Natural killer cell (primary cell): ENCODE data around the gene IFI6. TPM values are rescaled to one million over a fixed set of nuclear protein-coding genes. Genes with fewer than 3 reads are reported as not detected.

Experiments used
- ATAC-seq, 3 donors: fragments of 150-1000 bp in 2 of 3; fragments of 200-7000 bp in 1 of 3; cut with Tn5 transposase; 1 replicate in 1 of 3; 2 replicates in 2 of 3; pipeline ENCODE4 v1.10.0; 2021; ENCODE audit warnings: mild to moderate bottlenecking in 2 of 3, moderate library complexity in 2 of 3
- DNase-seq, 2 donors: peaks; one replicate each; pipeline versions ENCODE4 v3.0.0 to v3.0.0-alpha.2; 2013 to 2021; ENCODE audit warnings: mixed read lengths in 1 of 2
- H3K27ac ChIP-seq: one replicate; pipeline ENCODE4 v1.5.1; 2013; ENCODE audit warnings: mild to moderate bottlenecking, low read length
- H3K27me3 ChIP-seq: one replicate; pipeline ENCODE4 v1.6.1; 2013; ENCODE audit warnings: low read length; ENCODE audit not compliant: control insufficient read depth, insufficient read depth
- H3K36me3 ChIP-seq: one replicate; pipeline ENCODE4 v1.6.1; 2013; ENCODE audit warnings: low read length; ENCODE audit not compliant: control insufficient read depth, insufficient read depth
- H3K4me1 ChIP-seq: one replicate; pipeline ENCODE4 v1.6.1; 2013; ENCODE audit warnings: low read length; ENCODE audit not compliant: control insufficient read depth, insufficient read depth
- H3K4me3 ChIP-seq: one replicate; pipeline ENCODE4 v1.5.1; 2013; ENCODE audit warnings: low read length
- H3K9me3 ChIP-seq: one replicate; pipeline ENCODE4 v1.6.1; 2013; ENCODE audit warnings: low read length; ENCODE audit not compliant: control insufficient read depth, insufficient read depth
- H3K27ac Mint-ChIP-seq, 2 donors: one replicate each; pipeline ENCODE4 v1.8.0; 2022; ENCODE audit warnings: mild to moderate bottlenecking in 2 of 2, mixed read lengths in 2 of 2, moderate library complexity in 1 of 2
- H3K27me3 Mint-ChIP-seq, 2 donors: one replicate each; pipeline ENCODE4 v1.8.0; 2022; ENCODE audit warnings: low read depth in 2 of 2, mixed read lengths in 2 of 2
- H3K36me3 Mint-ChIP-seq: one replicate; pipeline ENCODE4 v1.8.0; 2022; ENCODE audit warnings: mixed read lengths
- H3K4me1 Mint-ChIP-seq, 2 donors: one replicate each; pipeline ENCODE4 v1.8.0; 2022; ENCODE audit warnings: mixed read lengths in 2 of 2
- H3K4me3 Mint-ChIP-seq: one replicate; pipeline ENCODE4 v1.8.0; 2022; ENCODE audit warnings: mild to moderate bottlenecking, moderate library complexity, mixed read lengths
- H3K9me3 Mint-ChIP-seq, 2 donors: one replicate each; pipeline ENCODE4 v1.8.0; 2022; ENCODE audit warnings: mixed read lengths in 2 of 2
- WGBS: methylation state at CpG from one replicate; pipeline ENCODE4 v1.1.7; 2013; ENCODE audit warnings: missing lambda C conversion rate; ENCODE audit not compliant: insufficient coverage; 5-methylcytosine and 5-hydroxymethylcytosine counted together
- intact Hi-C: fragments of 100-400 bp; cut with micrococcal nuclease; formaldehyde crosslinking; loops from one replicate; pipeline ENCODE4 v1.14.2; 2022
- total RNA-seq, 4 donors: library from RNA; stranded (reverse); fragments of 120-200 nt in 1 of 4; gene quantifications; one replicate each; pipeline versions ENCODE4 v1.2.3 to v1.2.4, GENCODE V29; 2013 to 2022
- TF ChIP-seq, protein P1 (sequence below): fragments of 200-600 bp; IDR thresholded peaks from one replicate; pipeline ENCODE4 v1.8.0; 2022; ENCODE audit warnings: antibody characterized with exemption

IFI6 gene
- total RNA-seq, 3 donors from 2014 or later (not counting 1 experiment from before 2014, with no cell fraction given): 26.7 to 36.0 (median 34.8) TPM

- TF ChIP-seq, protein P1, sequence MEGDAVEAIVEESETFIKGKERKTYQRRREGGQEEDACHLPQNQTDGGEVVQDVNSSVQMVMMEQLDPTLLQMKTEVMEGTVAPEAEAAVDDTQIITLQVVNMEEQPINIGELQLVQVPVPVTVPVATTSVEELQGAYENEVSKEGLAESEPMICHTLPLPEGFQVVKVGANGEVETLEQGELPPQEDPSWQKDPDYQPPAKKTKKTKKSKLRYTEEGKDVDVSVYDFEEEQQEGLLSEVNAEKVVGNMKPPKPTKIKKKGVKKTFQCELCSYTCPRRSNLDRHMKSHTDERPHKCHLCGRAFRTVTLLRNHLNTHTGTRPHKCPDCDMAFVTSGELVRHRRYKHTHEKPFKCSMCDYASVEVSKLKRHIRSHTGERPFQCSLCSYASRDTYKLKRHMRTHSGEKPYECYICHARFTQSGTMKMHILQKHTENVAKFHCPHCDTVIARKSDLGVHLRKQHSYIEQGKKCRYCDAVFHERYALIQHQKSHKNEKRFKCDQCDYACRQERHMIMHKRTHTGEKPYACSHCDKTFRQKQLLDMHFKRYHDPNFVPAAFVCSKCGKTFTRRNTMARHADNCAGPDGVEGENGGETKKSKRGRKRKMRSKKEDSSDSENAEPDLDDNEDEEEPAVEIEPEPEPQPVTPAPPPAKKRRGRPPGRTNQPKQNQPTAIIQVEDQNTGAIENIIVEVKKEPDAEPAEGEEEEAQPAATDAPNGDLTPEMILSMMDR: no peak
- Histone ChIP-seq H3K9me3 (no peaks in the 10 kb centered on the region), H3K4me1 (peaks cover 65% of the 10 kb centered on the region), H3K27ac (peak overlapping the region; percentile 92), H3K4me3 (peak overlapping the region; percentile 36), H3K36me3 (no peaks in the 10 kb centered on the region), H3K27me3 (no peaks in the 10 kb centered on the region)
- 60% methylated on average over 10 of the region's 10 CpGs for WGBS
- intact Hi-C loops: no loop called here
- peak in 1 of 2 donors; percentile 59 for DNase-seq
- ATAC-seq: no peak
- H3K36me3 Mint-ChIP-seq: no peaks in the 10 kb centered on the region
- no peaks in the 10 kb centered on the region for H3K9me3 Mint-ChIP-seq
- peak overlapping the region; percentile 99 to 100 for H3K27ac Mint-ChIP-seq
- peaks cover 50 to 58% of the 10 kb centered on the region in 2 donors for H3K4me1 Mint-ChIP-seq
- H3K4me3 Mint-ChIP-seq: peak overlapping the region; percentile 90
- H3K27me3 Mint-ChIP-seq: no peaks in the 10 kb centered on the region
These were observed 11.6 kb downstream of the IFI6 start for GRCh38 chr1:27660300-27660835.

DNA sequence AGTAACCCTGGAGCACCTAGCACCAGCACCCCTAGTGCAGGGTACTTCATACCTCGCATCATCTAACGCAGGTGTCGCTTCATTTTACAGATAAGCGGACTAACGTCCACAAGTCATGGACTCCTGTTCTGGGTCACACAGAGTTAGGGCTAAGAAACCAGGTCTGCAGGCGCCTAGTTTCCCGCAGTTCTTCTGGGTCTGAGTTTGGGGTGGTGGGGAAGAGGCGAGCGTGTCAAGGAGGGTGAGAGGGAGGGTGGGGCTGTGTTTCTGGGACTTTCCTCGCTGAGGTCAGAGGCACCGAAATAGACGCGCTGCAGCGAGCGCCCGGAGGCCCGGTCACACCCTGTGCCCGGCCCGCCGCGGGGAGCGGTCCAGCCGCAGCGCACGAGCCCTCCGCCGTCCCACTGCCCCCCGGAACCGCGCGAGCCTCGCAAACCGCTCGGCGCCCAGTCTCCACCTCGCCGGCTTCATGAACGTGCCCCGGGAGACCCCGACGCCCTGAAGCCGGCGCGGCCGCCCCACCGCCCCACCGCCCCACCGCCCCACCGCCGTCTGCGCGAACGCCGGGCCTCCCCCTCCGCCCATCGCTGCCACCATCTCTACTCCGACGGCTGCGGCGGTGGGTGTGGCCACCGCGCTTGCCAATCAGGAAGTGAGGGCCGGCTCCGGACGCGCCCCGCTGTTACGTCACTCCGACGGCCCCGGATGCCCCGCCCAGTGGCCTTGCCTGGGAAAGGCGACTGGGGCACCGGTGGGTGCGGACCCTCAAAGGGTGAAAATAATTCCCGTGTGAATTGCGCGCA lies 12.3 kb downstream of the IFI6 start:
- Histone ChIP-seq H3K27me3 (no peaks in the 10 kb centered on the region), H3K4me1 (peaks cover 65% of the 10 kb centered on the region), H3K27ac (peak overlapping the region; percentile 92), H3K36me3 (no peaks in the 10 kb centered on the region), H3K4me3 (peak overlapping the region; percentile 36), H3K9me3 (no peaks in the 10 kb centered on the region)
- intact Hi-C loops: loop anchor here (1.0 kb wide), 2 partner anchors 15 to 26 kb away; no protein-coding TSS in a partner anchor
- TF ChIP-seq, protein P1: no peak
- Mint-ChIP-seq H3K9me3 (no peaks in the 10 kb centered on the region), H3K27ac (peak overlapping the region; percentile 99 to 100), H3K36me3 (no peaks in the 10 kb centered on the region), H3K4me1 (peaks cover 50 to 64% of the 10 kb centered on the region in 2 donors), H3K27me3 (no peaks in the 10 kb centered on the region), H3K4me3 (peak overlapping the region; percentile 90)
- 3% methylated on average over 78 of the region's 78 CpGs for WGBS
- peak; percentile 89 to 94 for DNase-seq
- peak; percentile 70 to 88 (median 80) for ATAC-seq

DNA sequence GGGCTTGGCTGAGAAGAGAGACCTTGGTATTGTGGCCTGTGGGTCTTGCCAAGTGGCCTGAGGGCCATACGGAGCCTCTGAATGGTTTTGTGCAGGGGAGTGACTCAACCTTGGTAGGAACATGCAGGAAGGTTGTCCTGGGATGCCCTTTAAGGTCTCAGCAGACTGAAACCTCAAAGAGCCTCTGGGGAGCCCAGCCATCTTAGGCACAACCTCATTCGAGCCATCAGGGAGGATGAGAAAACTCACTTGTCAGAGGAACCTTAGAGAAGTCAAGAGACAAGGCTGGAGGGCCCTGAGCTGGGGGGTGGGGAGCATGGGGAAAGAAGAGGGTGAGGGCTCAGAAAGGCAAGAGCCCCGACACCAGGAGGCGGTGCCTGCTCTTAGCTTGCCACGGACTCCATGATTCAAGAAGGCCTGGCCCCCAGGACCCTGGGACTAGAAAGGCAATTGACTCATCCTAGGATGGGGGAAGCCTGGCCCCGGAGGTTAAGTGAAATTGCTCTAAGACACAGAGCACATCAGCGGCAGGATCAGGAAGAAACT lies 13.0 kb downstream of the IFI6 start:
- TF ChIP-seq, protein P1: no peak
- peak in 1 of 2 donors; percentile 60 for DNase-seq
- Mint-ChIP-seq H3K4me3 (peak overlapping the region; percentile 86), H3K36me3 (no peaks in the 10 kb centered on the region), H3K4me1 (peaks cover 50 to 64% of the 10 kb centered on the region in 2 donors), H3K9me3 (no peaks in the 10 kb centered on the region), H3K27me3 (no peaks in the 10 kb centered on the region), H3K27ac (peak overlapping the region; percentile 99 to 100)
- H3K36me3 ChIP-seq: no peaks in the 10 kb centered on the region
- no peaks in the 10 kb centered on the region for H3K27me3 ChIP-seq
- peak overlapping the region; percentile 36 for H3K4me3 ChIP-seq
- ATAC-seq: peak in 2 of 3 donors; percentile 5 to 16
- H3K9me3 ChIP-seq: no peaks in the 10 kb centered on the region
- WGBS: 10% methylated on average over 7 of the region's 7 CpGs
- H3K4me1 ChIP-seq: peaks cover 62% of the 10 kb centered on the region
- H3K27ac ChIP-seq: peak overlapping the region; percentile 92
- intact Hi-C loops: loop anchor here (1.0 kb wide), 2 partner anchors 15 to 26 kb away; no protein-coding TSS in a partner anchor
